ENCODE data around the gene NCAM2.

Gene NCAM2

DNA sequence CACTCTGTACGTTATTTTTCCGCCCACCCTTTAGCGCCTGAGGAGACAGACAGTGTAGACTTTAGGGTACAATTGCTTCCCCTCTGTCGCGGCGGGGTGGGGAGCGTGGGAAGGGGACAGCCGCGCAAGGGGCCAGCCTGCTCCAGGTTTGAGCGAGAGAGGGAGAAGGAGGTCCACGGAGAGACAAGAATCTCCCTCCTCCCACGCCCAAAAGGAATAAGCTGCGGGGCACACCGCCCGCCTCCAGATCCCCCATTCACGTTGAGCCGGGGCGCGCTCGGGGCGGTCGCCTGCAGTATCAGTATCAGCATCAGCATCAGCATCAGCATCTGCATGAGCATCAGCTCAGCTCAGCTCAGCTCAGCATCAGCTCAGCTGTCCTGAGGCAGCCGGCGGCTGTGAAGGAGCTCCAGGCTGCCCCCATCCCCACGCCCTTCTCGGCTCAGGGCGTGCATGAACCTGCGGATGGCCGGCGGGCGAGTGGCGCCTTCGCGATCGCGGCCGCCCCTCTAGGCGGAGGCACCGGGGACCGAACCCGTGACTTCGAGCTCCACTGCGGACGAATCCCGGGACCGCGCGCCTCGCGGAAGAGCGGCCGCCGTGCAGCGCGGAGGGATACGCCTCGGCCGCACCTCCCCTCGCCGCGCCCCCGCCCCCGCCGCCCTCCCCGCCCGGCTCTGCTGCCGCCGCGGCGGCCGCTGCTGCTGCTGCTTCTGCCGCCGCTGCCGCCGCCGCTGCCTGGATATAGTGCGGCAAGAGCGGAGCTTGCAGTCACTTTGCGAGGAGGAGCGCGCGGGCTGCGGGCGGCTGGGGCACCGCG, at the start of gene NCAM2:
Gene NCAM2 (plus strand): TSS at position 774 of the 820 bp plus-strand sequence.
- peak in 11 of 14 donors; percentile 45 to 90 (median 75) for DNase-seq

DNA sequence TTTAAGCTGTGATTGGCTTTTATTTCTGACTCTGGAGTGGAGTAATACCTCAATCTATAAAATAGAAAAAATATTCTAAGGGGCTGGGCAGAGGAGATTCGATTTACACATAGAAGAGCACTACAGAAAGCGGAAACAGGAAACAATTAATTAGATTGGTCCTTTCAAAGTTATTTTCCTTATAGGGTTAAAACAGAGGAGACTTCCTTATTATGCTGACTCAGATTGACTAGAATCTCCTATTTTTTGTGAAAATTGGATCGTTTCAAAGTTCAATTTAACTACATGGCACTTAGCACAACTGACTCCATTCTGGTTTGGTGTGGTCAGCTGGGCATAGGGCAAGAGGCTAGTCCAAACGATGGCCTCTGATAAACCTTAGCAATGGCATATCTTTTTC, 48.3 kb upstream of the NCAM2 start:
- DNase-seq: no peak

DNA sequence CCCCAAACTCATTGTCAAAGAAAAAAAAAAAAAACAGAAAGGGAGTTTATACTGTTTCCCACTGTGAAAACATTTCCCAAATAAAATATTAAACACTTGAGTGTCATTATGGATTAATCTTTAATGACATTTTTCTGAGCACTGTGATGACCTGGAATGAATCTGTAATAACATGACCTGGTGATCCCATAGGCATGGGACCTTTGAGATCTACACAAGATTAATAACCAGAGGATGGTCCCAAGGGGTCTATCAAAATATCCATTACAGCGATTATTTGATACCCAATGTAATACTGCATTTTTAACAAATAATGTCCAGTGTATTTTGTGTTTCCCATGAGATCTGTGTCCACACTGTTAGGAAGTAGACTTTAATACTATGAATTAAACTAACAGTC, 32.4 kb upstream of the NCAM2 start:
- DNase-seq: no peak

DNA sequence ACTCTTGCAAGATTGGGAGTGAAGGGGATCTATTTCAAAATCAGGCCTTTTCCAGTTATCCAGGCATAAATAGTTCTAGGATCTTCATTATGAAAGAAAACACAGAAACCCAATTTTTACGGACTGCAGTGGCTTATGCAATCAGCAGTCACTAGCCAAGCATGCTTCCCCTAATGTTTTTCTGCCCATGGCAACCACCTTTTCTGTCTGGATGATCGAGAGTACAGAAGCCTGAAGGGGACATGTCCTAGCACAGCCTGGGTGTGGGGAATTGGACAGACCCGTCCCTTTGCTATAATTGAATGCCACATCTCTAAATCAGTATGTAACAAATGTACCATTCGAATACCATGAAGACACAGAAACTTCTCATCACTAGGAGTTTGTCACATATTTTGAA, 29.8 kb upstream of the NCAM2 start:
- DNase-seq: peak in 7 of 14 donors; percentile 6 to 36 (median 24)

DNA sequence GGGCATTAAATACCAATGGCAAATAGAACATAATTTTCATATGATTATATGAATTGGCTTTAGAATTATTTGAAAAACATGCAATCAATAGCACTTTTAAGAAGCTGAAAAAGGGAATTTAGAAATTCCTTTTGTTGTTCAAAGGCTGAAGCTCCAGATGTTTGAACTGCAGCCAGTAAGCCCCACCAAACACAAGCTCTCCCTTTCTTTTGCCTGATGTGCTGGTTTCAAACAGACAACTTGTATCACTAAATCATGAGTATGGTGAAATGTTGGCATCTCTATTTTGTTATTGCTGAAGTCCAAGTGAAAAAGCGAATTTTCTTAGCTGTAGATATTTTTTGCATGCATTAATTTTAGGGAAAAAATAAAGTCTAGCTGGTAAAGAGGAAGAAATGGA, 27.5 kb upstream of the NCAM2 start:
- DNase-seq: no peak

DNA sequence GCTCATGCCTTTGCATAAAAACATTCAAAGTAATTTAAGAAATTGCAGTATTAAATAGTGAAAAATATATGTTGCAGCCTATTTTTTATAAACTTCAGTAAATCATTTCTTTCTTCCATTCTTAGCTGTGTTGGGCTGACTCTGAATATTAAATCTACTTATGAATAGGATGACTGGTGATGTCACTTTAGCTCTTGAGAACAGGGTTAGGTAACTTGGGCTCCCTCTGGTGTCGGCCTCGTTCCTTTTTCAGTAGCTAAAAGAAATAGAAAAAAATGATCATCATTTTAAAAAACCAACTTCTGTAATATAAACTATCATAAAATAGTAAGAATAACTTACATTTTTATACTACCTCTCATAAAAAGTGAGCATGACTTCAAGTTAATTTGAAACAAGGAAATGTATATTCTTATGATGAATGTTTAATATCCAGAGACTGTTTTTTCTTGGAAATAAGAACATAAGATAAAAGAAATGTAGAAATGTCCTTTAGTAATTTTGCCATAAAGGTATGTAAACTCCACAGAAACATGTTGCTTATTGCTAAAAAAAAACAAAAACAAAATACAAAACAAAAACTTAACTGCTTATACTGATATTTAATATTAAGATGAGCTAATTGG, 26.8 kb upstream of the NCAM2 start:
- DNase-seq: peak in 6 of 14 donors; percentile 4 to 25 (median 17)

DNA sequence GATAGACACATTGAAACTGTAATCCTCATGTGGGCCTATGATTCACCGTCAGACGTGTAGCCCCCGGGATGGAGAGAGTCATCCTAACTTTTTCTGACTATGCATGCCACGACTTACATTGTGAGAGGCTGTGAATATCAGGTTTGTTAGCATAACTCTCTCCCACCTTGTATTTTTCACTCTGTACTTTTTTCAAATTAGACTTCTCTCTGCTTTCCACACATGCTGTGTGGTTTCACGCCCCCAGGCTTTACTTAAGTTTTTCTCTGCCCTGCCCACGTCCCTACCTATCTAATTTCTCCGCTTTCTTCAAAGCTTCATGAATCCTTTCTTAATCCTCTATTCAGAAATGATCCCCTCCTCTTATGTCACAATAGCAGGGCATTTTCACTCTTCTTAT, 3.4 kb upstream of the NCAM2 start:
- no peak for DNase-seq

DNA sequence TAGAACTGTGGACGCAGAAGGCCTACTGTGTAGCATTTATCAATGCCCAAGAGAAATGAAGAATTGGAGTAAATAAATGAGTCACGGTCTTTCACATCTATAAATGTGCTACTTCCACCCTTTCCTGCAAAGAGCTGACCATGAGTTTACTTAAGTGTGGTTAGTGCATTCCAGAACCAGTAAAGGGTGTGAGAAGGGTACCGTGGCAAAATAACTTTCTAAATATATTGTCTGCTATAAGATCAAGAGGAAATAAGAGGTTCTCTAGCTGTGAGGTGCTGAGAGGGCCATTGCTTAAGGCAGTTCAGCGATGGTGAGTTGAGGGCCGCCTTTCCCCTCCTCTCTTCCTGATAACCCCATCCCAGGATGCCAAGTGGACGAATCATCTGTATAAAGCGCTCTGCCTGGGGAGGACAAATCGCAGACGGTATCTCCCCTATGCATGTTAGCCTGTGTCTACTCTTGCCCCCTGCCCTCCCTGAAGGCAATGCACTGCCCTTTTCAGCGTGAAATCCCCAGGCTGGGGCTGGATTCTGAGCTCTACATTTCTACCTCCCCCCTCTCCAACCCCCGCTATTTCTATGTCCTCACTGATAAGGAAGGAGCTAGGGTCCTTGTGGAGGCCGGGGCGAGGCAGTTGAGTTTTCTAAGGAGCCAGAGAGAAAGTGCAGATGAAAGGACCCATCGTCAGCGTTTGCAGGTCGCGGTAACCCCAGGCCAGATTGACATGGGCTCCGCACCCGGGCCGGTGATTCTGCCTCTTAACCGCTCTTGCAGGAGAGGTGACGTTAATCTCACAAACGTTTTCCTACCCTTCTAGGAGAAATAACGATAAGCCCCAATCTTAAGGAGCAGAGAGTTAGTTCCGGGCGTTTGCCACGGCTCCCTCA, 1.5 kb upstream of the NCAM2 start:
- no peak for DNase-seq

DNA sequence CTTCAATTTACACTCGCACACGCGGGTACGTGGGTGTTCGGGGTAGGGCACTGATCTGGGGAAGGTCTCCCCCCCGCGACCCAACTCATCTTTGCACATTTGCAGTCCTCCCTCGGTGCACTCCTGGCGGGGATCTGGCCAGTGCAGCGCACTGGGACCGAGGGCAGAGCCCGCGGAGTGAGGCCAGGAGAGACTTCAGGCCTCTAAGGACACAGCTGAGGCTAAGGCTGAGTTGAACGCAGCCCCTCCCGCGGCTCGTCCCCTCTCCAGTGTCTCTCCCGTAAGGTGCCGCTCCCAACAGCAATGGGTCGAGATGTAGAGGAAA, 936 bp upstream of the NCAM2 start:
- DNase-seq: peak in 3 of 14 donors; percentile 50 to 63 (median 57)

DNA sequence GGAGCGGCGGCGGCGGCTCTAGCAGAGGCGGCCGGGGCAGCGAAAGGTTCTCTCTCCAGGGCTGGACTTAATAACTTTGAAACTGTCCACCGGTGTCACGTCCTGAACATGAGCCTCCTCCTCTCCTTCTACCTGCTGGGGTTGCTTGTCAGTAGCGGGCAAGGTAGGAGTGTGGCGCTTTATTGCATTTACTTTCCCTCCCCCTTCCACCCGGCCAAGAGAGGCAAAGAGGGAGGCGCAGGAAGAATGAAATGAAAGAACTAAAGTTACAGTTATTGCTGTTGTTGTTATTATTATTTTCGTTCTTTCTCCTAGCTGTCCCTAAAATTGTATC, 214 bp downstream of the NCAM2 start:
- DNase-seq: peak in 1 of 14 donors; percentile 75

DNA sequence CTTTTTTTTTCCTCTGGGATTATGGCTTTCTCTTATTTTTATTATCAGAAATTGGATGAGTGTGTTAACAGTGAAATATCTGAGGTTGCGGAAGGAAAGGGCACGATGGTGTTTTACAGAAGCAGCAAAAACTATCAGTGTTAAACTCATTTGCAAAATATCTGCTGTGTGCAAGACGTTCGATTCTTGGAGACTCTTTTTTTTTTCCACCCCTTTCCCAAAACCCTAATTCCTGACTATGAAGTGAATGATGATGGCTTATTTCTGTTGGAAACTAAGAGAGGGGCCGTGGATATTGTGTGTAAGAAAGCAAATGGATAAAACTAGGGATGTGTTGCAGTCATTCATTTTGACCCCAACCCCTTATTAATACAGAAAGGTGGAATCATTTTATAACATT, 677 bp downstream of the NCAM2 start:
- DNase-seq: peak in 1 of 14 donors; percentile 67

DNA sequence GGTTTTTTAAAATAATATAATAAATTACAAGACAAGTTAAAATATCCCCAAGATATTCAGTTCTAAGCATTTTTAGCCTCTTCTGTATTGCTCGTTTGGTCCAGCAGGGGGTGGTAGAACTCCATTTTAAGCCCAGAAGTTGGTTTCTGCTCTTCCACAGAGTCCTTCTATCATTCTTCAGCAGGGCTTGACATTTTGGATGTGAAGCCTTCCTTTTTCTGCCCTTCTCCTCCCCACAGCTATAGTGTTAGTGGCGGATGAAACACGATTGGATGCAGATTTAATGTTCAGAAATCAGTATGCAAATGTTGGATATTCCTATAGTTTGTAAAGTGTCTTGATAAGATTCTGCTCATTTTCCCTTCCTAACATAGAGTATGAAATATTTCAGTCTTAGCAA, 1.4 kb downstream of the NCAM2 start:
- DNase-seq: peak in 8 of 14 donors; percentile 10 to 60 (median 40)

DNA sequence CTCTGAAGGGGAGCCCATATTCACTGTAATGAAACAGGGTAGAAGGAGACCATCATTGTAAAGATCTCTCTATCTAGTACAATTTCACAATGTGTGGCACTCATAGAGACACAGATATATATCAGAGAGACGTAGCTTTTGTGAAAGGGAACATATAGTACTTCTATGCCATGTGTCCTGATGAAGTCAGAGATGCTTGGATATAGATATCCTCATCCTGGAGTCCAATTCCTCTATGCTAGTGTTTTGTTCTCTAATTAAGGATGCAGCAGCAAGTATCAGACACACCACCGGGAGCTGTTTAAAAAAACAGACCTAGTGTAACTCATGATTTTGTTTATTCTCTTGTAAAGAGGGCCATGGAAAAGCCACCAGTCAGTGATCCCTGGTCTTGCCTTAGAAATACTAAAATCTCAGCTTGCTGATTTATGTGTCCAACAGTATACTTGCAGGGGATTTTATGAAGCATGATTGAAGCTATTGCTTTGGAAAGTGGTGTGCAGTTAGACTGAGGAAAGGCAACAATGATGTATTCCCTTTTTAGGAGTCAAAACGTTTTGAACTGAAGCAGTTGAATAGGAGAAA, 2.5 kb downstream of the NCAM2 start:
- no peak for DNase-seq

DNA sequence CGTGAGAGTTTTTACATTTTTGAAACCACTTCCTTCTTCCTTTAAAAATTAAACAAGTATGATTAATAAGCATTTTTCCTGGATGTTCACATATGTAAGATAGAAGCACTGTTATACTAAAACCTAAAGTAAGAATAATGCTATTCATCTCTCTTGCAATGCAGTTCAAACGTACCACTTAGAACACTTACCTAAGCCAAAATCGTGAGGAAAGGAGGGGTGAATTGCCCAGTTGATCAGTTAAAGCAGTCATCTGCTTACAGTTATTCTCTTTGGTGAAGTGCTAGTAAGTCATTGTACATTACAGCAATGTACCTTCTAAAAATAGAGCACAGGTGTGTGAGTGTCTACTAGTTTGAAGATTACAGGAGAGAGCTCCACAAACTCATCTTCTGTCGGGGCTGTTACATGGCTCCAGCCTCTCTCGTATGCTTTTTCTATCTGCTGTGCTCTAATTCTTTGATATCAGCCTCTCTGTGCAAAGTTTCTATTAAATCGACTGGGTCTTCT, 3.4 kb downstream of the NCAM2 start:
- no peak for DNase-seq

DNA sequence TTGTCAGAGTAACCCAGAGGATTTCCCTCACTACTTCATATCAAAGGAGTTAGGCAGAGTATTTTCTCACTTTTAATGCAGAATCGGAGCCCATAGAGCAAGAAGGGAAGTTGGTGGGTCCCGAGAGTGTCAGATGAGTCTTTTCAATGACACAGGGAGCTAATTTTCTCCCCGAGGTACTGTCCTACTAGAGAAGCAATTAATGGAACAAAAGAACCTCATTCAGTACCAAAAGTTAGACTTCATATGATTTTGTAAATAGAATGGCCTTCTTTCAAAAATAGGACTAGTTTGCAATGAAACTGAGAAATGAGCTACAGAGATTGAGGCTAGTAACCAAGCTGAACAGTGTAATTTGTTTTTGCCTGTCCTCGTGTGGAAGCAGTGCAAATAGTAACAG, 3.9 kb downstream of the NCAM2 start:
- DNase-seq: no peak

DNA sequence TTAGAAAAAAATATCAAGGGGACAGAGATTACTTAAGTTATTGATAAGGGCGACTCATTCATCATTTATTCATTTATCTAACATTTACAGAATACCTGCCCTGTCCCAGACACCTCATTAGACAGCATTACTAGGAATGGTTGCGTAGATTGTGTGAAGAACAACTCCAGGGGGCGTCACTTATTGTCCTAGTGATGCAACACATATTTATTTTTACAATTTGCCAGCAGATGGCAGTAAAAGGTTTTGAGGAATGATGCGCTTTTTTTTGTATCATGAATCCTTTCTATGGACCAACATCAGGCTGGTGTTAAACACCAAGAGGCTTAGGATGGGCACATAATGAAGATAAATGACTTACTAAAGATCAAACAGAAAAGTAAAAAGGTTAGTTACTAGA, 5.5 kb downstream of the NCAM2 start:
- no peak for DNase-seq

DNA sequence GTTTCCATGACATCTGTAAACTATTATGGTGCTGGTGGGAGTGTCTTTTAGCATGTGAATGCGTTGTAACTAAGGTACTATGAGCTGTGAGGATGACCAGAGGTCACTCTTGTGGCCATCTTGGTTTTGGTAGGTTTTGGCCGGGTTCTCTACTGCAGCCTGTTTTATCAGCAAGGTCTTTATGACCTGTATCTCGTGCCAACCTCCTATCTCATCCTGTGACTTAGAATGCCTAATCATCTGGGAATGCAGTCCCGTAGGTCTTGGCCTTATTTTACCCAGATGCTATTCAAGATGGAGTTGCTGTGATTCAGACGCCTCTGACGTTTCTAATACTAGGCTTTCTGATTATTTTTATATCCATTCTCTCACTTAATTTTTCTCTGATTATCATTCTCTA, 9.4 kb downstream of the NCAM2 start:
- DNase-seq: no peak

DNA sequence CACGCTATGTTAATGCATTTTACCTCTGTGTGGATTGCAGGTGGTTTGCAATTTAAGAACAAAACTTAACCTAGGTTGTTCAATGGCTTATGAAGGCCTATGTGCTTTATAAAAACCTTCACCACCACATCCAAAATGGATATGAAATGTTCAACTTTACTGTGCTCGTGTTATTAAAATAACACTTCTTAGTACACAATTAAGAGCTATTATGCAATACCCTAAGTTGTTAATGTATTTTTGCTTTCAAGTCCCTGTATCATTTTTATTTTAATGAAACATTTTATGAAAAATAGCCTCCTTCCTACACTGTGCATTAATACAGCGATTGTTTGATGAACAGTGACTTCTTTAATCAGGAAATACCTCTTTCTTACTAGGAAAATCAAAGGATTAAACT, 12.0 kb downstream of the NCAM2 start:
- DNase-seq: no peak

DNA sequence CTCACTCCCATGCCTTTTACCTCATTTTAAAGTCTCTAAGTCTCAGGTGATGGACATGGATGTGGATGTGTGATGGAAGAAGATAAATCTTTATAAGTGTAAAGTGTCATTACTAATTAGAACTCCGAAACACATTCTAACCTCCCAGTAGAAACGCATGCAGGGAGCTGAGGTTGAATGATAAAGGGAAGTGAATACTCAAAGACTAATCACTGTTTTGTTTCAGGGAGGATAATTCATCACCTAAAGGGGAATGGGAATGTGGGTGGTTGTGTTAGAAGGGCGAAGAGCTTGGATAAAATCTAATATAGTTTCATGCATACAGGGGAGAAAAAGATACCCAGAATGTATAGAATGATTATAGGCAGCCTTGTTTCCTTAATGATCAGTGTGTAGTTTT, 12.5 kb downstream of the NCAM2 start:
- no peak for DNase-seq

DNA sequence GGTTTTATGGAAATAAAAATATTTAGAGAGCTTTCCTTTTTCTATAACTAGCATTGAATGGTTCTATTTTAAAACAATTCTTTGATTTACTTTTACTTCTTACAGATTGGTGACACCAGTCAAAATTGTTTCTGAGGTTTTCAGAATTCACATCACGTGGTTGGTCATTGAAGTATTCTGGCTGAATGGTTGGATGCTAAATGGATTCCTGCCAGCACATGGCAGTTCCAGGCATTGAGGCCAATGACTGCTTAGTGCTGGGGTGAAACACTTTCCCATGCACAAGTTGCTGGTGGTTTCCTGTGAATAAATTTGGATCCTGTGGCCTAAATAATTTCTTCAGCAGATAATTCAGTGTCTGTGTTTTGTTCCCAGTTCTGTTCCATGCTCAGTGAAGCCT, 20.6 kb downstream of the NCAM2 start:
- peak in 4 of 14 donors; percentile 3 to 35 (median 17) for DNase-seq

DNA sequence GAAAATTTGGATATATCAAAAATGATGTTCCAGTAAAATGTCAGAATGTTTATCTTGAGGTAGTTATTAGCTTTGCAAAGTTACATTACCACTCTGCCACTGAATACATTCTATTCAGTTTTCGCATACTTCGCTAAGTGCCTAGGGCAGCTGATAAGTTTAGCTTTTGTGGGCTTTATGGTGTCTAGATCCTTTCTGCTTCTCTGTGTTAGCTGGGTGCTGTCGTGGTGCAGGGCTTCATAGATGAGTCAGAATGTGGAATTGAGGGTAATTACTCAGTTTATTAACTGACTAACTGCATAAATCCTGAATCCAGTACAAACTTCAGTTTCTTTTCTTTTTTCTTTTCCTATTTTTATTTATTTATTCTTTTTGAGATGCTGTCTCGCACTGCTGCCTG, 21.5 kb downstream of the NCAM2 start:
- DNase-seq: no peak

DNA sequence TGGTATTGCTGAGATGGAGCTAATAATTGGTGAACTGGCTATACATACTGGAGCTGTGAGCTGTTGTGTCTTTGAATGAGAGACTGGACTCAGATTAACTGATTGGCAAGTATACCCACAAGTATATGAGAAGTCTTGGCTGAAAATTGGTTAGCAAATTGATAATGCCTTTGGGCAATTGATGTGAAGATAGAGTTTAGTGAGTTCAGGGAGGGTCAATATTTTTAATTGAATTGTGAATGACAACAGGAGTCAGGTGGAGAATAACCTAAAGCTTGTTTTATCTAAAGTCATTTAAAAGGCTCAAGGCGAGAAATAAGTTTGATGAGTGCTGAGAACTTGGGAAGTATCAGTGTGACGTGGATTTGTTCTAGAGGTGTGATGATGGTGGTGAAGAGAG, 27.5 kb downstream of the NCAM2 start:
- no peak for DNase-seq

Data from C1 segment of cervical spinal cord (tissue), 14 donors.